Lower leg skin (tissue), 3 donors: Measurements from ENCODE around the gene MYO1E.

Experiments
- POLR2A ChIP-seq, 2 donors: fragments of 450-650 bp; IDR thresholded peaks; one replicate each; pipeline ENCODE4 v1.6.1; 2016 to 2017; ENCODE audit warnings: antibody characterized with exemption in 2 of 2, mild to moderate bottlenecking in 1 of 2, moderate library complexity in 1 of 2
- TF ChIP-seq, protein P1 (sequence below), 3 donors: fragments of 450-650 bp; IDR thresholded peaks; one replicate each; pipeline ENCODE4 v1.5.1; 2016; ENCODE audit warnings: antibody characterized with exemption in 3 of 3, mild to moderate bottlenecking in 3 of 3, moderate library complexity in 2 of 3

- TF ChIP-seq POLR2A (IDR thresholded peaks at IDR 0.05), result no peak
- TF ChIP-seq, protein P1, sequence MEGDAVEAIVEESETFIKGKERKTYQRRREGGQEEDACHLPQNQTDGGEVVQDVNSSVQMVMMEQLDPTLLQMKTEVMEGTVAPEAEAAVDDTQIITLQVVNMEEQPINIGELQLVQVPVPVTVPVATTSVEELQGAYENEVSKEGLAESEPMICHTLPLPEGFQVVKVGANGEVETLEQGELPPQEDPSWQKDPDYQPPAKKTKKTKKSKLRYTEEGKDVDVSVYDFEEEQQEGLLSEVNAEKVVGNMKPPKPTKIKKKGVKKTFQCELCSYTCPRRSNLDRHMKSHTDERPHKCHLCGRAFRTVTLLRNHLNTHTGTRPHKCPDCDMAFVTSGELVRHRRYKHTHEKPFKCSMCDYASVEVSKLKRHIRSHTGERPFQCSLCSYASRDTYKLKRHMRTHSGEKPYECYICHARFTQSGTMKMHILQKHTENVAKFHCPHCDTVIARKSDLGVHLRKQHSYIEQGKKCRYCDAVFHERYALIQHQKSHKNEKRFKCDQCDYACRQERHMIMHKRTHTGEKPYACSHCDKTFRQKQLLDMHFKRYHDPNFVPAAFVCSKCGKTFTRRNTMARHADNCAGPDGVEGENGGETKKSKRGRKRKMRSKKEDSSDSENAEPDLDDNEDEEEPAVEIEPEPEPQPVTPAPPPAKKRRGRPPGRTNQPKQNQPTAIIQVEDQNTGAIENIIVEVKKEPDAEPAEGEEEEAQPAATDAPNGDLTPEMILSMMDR (IDR thresholded peaks at IDR 0.05), result no peak
Measured at GRCh38 chr15:59205839-59206622, 166.6 kb downstream of the MYO1E start.
